HL-60 (cell line): Measurements from ENCODE around the gene SETDB2.

ENCODE experiments used
- POLR2AphosphoS5 ChIP-seq: IDR thresholded peaks from 2 replicates; pipeline ENCODE4 v1.6.1; 2012; ENCODE audit warnings: low read depth
- TF ChIP-seq, protein P1 (sequence below): IDR thresholded peaks from one replicate; pipeline ENCODE4 v1.5.1; 2011; ENCODE audit warnings: low read length, control low read depth, inconsistent platforms; ENCODE audit not compliant: insufficient read depth

DNA sequence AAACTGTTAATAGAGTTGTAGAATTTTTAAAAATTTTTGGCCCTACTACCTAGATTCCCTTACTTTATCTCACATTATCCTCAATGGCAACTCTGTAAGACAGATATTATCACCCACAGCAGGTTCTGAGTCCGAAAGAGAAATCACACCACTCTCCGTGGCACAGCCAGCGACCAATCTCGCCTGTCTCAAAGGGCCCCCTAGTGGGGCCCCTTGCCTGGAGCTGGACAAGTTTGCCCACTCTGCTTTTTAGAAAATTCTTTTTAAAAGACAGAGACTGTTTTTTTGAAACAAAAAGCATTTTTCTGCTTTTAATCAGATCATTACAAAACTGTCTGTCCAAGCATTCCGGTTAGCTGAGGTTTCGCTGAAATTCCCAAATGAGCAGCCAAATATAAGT lies 73.4 kb downstream of the SETDB2 start:
- TF ChIP-seq, protein P1, sequence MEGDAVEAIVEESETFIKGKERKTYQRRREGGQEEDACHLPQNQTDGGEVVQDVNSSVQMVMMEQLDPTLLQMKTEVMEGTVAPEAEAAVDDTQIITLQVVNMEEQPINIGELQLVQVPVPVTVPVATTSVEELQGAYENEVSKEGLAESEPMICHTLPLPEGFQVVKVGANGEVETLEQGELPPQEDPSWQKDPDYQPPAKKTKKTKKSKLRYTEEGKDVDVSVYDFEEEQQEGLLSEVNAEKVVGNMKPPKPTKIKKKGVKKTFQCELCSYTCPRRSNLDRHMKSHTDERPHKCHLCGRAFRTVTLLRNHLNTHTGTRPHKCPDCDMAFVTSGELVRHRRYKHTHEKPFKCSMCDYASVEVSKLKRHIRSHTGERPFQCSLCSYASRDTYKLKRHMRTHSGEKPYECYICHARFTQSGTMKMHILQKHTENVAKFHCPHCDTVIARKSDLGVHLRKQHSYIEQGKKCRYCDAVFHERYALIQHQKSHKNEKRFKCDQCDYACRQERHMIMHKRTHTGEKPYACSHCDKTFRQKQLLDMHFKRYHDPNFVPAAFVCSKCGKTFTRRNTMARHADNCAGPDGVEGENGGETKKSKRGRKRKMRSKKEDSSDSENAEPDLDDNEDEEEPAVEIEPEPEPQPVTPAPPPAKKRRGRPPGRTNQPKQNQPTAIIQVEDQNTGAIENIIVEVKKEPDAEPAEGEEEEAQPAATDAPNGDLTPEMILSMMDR: no peak
- TF ChIP-seq POLR2AphosphoS5: no peak
